ENCODE results near the gene LGR4.
"Not testable (repeated sequence)": the region's sequence is repeated elsewhere in the genome, so short reads cannot be mapped to it uniquely, and the experiment has no call there.

LGR4 gene

GRCh38 chr11:27348340-27348873 is 124.2 kb downstream of the LGR4 start:
- DNase-seq (ENCODE audit: low read depth): no peak

GRCh38 chr11:27347359-27348339 is 124.9 kb downstream of the LGR4 start:
- no peak for DNase-seq (ENCODE audit: low read depth)

GRCh38 chr11:27339941-27340340 is 132.6 kb downstream of the LGR4 start:
- DNase-seq (ENCODE audit: low read depth): no peak

- DNase-seq (ENCODE audit: low read depth): not testable (repeated sequence)
Observed at GRCh38 chr11:27334764-27335163, 137.8 kb downstream of the LGR4 start.

GRCh38 chr11:27331981-27332380 is 140.6 kb downstream of the LGR4 start:
- DNase-seq (ENCODE audit: low read depth): peak; percentile 78

GRCh38 chr11:27330633-27331270 is 141.8 kb downstream of the LGR4 start:
- no peak for DNase-seq (ENCODE audit: low read depth)

GRCh38 chr11:27329867-27330632 is 142.5 kb downstream of the LGR4 start:
- DNase-seq (ENCODE audit: low read depth): no peak

GRCh38 chr11:27328614-27329013 is 144.0 kb downstream of the LGR4 start:
- DNase-seq (ENCODE audit: low read depth): no peak

GRCh38 chr11:27327064-27327463 is 145.5 kb downstream of the LGR4 start:
- DNase-seq (ENCODE audit: low read depth): not testable (repeated sequence)

- DNase-seq (ENCODE audit: low read depth): not testable (repeated sequence)
Observed at GRCh38 chr11:27322196-27322595, 150.4 kb downstream of the LGR4 start.

GRCh38 chr11:27321340-27321739 is 151.2 kb downstream of the LGR4 start:
- not testable (repeated sequence) for DNase-seq (ENCODE audit: low read depth)

GRCh38 chr11:27319072-27319471 is 153.5 kb downstream of the LGR4 start:
- peak; percentile 78 for DNase-seq (ENCODE audit: low read depth)

- peak; percentile 71 for DNase-seq (ENCODE audit: low read depth)
Observed at GRCh38 chr11:27317751-27318150, 154.8 kb downstream of the LGR4 start.
